K562 (cell line): ENCODE data around the gene KCNIP2. TPM values are rescaled to one million over a fixed set of nuclear protein-coding genes. Genes with fewer than 3 reads are reported as not detected.

Experiments
- ATAC-seq: fragments of 200-7000 bp; cut with Tn5 transposase; 3 replicates; pipeline ENCODE4 v1.9.1; 2020; ENCODE audit warnings: moderate library complexity
- BruUV-seq: library from RNA; stranded (reverse); fragments of 400-500 nt; replicated peaks from 2 replicates; lab custom pipeline; 2021; lab: Mats Ljungman, UMichigan
- CTCF ChIA-PET: fragments of 300-600 bp; formaldehyde crosslinking; extraction: SDS; loops from one replicate; lab custom pipeline; 2021; ENCODE audit warnings: low intra/inter-chr PET ratio; lab: Yijun Ruan, JAX
- POLR2A ChIA-PET: fragments of 300-600, 350-650 bp; sonication (Branson Sonifier 250); formaldehyde crosslinking; extraction: SDS; loops from one replicate; lab custom pipeline; 2021; ENCODE audit warnings: antibody characterized with exemption, inconsistent platforms; lab: Yijun Ruan, JAX
- DNase-seq, 4 experiments: peaks; one replicate each; pipeline versions ENCODE4 v3.0.0 to v3.0.0-alpha.2; 2011 to 2018; ENCODE audit warnings: low spot score in 3 of 4, mixed read lengths in 3 of 4; ENCODE audit errors: extremely low read depth in 1 of 4
- FAIRE-seq: peaks from 2 replicates; lab custom pipeline; 2011; peaks lifted over from hg19 to GRCh38; lab: Jason Lieb, UNC
- H2AFZ ChIP-seq: 2 replicates; pipeline ENCODE4 v1.6.0; 2011; ENCODE audit warnings: low read depth, low read length, control low read depth, inconsistent platforms
- H3K27ac ChIP-seq: fragments of 200-600 bp; 3 replicates; pipeline ENCODE4 v1.8.0; 2011; ENCODE audit warnings: low read depth, mild to moderate bottlenecking, control low read depth, inconsistent platforms, low read length, moderate library complexity, mixed read lengths; ENCODE audit errors: extremely low read depth
- H3K27me3 ChIP-seq, 2 experiments: fragments of 300-600 bp in 1 of 2; 2 replicates in 1 of 2; 3 replicates in 1 of 2; pipeline versions ENCODE4 v1.6.0 to v1.8.0; 2011; ENCODE audit warnings: inconsistent platforms in 2 of 2, low read length in 2 of 2, mild to moderate bottlenecking in 1 of 2, mixed read lengths in 1 of 2, moderate library complexity in 1 of 2; ENCODE audit not compliant: control insufficient read depth in 2 of 2, insufficient read depth in 2 of 2
- H3K36me3 ChIP-seq: fragments of 300-600 bp; 3 replicates; pipeline ENCODE4 v1.8.0; 2011; ENCODE audit warnings: mild to moderate bottlenecking, low read length, inconsistent platforms; ENCODE audit not compliant: control insufficient read depth, insufficient read depth
- H3K4me1 ChIP-seq, 2 experiments: fragments of 200-600 bp in 1 of 2; replicated peaks in 1 of 2; 2 replicates in 1 of 2; 3 replicates in 1 of 2; pipeline versions ENCODE4 v1.5.1 to v1.8.0; 2011; ENCODE audit warnings: inconsistent platforms in 2 of 2, low read length in 2 of 2, mild to moderate bottlenecking in 1 of 2, mixed read lengths in 1 of 2, moderate library complexity in 1 of 2; ENCODE audit not compliant: control insufficient read depth in 2 of 2, insufficient read depth in 2 of 2
- H3K4me2 ChIP-seq: 2 replicates; pipeline ENCODE4 v1.6.1; 2011; ENCODE audit warnings: low read length, control low read depth, inconsistent platforms, mixed read lengths; ENCODE audit not compliant: insufficient read depth
- H3K4me3 ChIP-seq: fragments of 200-600 bp; sonication (generic), shearing (Covaris generic); 2 replicates; pipeline ENCODE4 v1.5.1; 2016; ENCODE audit warnings: control low read depth, inconsistent platforms
- H3K79me2 ChIP-seq: fragments of 200-600 bp; 3 replicates; pipeline ENCODE4 v1.8.0; 2011; ENCODE audit warnings: low read length, inconsistent platforms; ENCODE audit not compliant: control insufficient read depth, insufficient read depth
- H3K9ac ChIP-seq, 2 experiments: 2 replicates each; pipeline versions ENCODE4 v1.6.0 to v1.6.1; 2011; ENCODE audit warnings: low read depth in 2 of 2, low read length in 2 of 2, control low read depth in 1 of 2, inconsistent platforms in 1 of 2, mild to moderate bottlenecking in 1 of 2, mixed read lengths in 1 of 2; ENCODE audit not compliant: insufficient read depth in 1 of 2
- H3K9me1 ChIP-seq: one replicate; pipeline ENCODE4 v1.6.0; 2011; ENCODE audit warnings: inconsistent platforms, mild to moderate bottlenecking, low read length, moderate library complexity; ENCODE audit not compliant: control insufficient read depth, insufficient read depth
- H3K9me3 ChIP-seq: replicated peaks from 2 replicates; pipeline ENCODE4 v1.5.1; 2011; ENCODE audit warnings: low read depth, low read length, inconsistent platforms; ENCODE audit not compliant: control insufficient read depth, insufficient read depth
- H4K20me1 ChIP-seq: replicated peaks from 2 replicates; pipeline ENCODE4 v1.6.1; 2011; ENCODE audit warnings: low read length, inconsistent platforms, mixed read lengths; ENCODE audit not compliant: control insufficient read depth, insufficient read depth
- CBX8 ChIP-seq: fragments of 200-600 bp; sonication (generic); IDR thresholded peaks from 2 replicates; pipeline ENCODE4 v1.6.1; 2012; ENCODE audit warnings: borderline replicate concordance, mixed run types, low read depth, mild to moderate bottlenecking, moderate library complexity, mixed read lengths, low read length, control low read depth, inconsistent platforms; ENCODE audit not compliant: poor library complexity, severe bottlenecking; ENCODE audit errors: extremely low read depth
- CHD2 ChIP-seq: IDR thresholded peaks from 2 replicates; pipeline ENCODE4 v1.6.1; 2011; ENCODE audit warnings: low read depth, low read length
- GABPB2 ChIP-seq: fragments of 250-450 bp; sonication (Bioruptor Pico); conservative IDR thresholded peaks from 2 replicates; pipeline ENCODE4 v1.5.1; 2021; ENCODE audit warnings: mild to moderate bottlenecking
- JUN ChIP-seq, 2 experiments: sonication (generic) in 1 of 2; formaldehyde crosslinking in 1 of 2; IDR thresholded peaks; 2 replicates each; pipeline versions ENCODE4 v1.6.1 to v1.8.0; 2012 to 2022; ENCODE audit warnings: borderline replicate concordance in 2 of 2, mild to moderate bottlenecking in 2 of 2, improper control_type of control experiment in 1 of 2, low read depth in 1 of 2, low read length in 1 of 2, missing genetic modification reagents in 1 of 2
- MCM3 ChIP-seq: fragments of 450-650 bp; IDR thresholded peaks from 2 replicates; pipeline ENCODE4 v1.6.1; 2016
- MCM7 ChIP-seq, 2 experiments: fragments of 450-650 bp; IDR thresholded peaks; 2 replicates each; pipeline ENCODE4 v1.6.1; 2016 to 2018
- MEF2A ChIP-seq: IDR thresholded peaks from 2 replicates; pipeline ENCODE4 v1.6.1; 2011; ENCODE audit warnings: low read depth, mild to moderate bottlenecking, low read length, moderate library complexity; ENCODE audit not compliant: control insufficient read depth
- RBM14 ChIP-seq: fragments of 200-400 bp; formaldehyde crosslinking; IDR thresholded peaks from 2 replicates; pipeline ENCODE4 v1.6.1; 2018; ENCODE audit warnings: low read depth, mild to moderate bottlenecking, low read length, moderate library complexity, borderline replicate concordance; ENCODE audit not compliant: insufficient read depth
- SLC30A9 ChIP-seq: fragments of 250-450 bp; sonication (Bioruptor Pico); IDR thresholded peaks from 2 replicates; pipeline ENCODE4 v1.8.0; 2022; ENCODE audit warnings: mild to moderate bottlenecking, moderate library complexity
- SMAD2 ChIP-seq: fragments of 150-350 bp; IDR thresholded peaks from 2 replicates; pipeline ENCODE4 v1.6.1; 2014; ENCODE audit warnings: low read depth, mild to moderate bottlenecking, low read length
- SMC3 ChIP-seq: conservative IDR thresholded peaks from 2 replicates; pipeline ENCODE4 v1.6.1; 2011; ENCODE audit warnings: low read depth, low read length, improper control_type of control experiment; ENCODE audit not compliant: insufficient read depth
- THRB ChIP-seq: fragments of 450-650 bp; formaldehyde crosslinking; conservative IDR thresholded peaks from 2 replicates; pipeline ENCODE4 v1.4.0; 2022; ENCODE audit warnings: mild to moderate bottlenecking, missing genetic modification characterization
- UBTF ChIP-seq, 2 experiments: IDR thresholded peaks; 2 replicates each; pipeline ENCODE4 v1.6.1; 2012; ENCODE audit warnings: improper control_type of control experiment in 2 of 2, low read depth in 2 of 2, low read length in 2 of 2, borderline replicate concordance in 1 of 2
- ZBTB17 ChIP-seq: fragments of 450-650 bp; formaldehyde crosslinking; IDR thresholded peaks from 2 replicates; pipeline ENCODE4 v1.4.0; 2020; ENCODE audit warnings: mild to moderate bottlenecking
- ZNF212 ChIP-seq: fragments of 450-650 bp; formaldehyde crosslinking; IDR thresholded peaks from 2 replicates; pipeline ENCODE4 v1.4.0; 2020; ENCODE audit warnings: mild to moderate bottlenecking
- ZNF583 ChIP-seq: fragments of 250-450 bp; sonication (Bioruptor Pico); IDR thresholded peaks from 2 replicates; pipeline ENCODE4 v1.4.0; 2020
- ZNF75A ChIP-seq: fragments of 450-650 bp; formaldehyde crosslinking; IDR thresholded peaks from 2 replicates; pipeline ENCODE4 v1.4.0; 2020; ENCODE audit warnings: mild to moderate bottlenecking
- ZNF778 ChIP-seq: fragments of 450-650 bp; formaldehyde crosslinking; IDR thresholded peaks from 2 replicates; pipeline ENCODE4 v1.4.0; 2020; ENCODE audit warnings: mild to moderate bottlenecking, moderate library complexity
- ZNF785 ChIP-seq: fragments of 250-450 bp; sonication (Bioruptor Pico); IDR thresholded peaks from 2 replicates; pipeline ENCODE4 v1.4.0; 2020; ENCODE audit warnings: mild to moderate bottlenecking
- WGBS: fragments of 100-300 bp; shearing (Covaris generic); methylation state at CpG from one replicate; pipeline ENCODE4 v1.1.6; 2016; ENCODE audit warnings: low coverage, mixed read lengths; ENCODE audit not compliant: insufficient coverage; ENCODE audit errors: missing lambda C conversion rate; 5-methylcytosine and 5-hydroxymethylcytosine counted together
- in situ Hi-C: fragments of 300-500 bp; cut with MboI; formaldehyde crosslinking; loops from 4 replicates; pipeline ENCODE4 v1.15.0; 2018; ENCODE audit warnings: inconsistent platforms, mixed read lengths
- intact Hi-C: fragments of 100-400 bp; cut with micrococcal nuclease; formaldehyde crosslinking; loops from 2 replicates; pipeline ENCODE4 v1.14.2; 2022
- polyA plus RNA-seq, 8 experiments: library from polyadenylated mRNA; depleted of rRNA in 4 of 8; stranded (reverse) in 5 of 8; unstranded in 3 of 8; fragments of >200 nt; fragmentation: Nextera tagmentation in 2 of 8; fragmentation: Illumina TruSeq in 1 of 8; extraction: Ambion mirVana in 2 of 8; extraction: Trizol in 1 of 8; gene quantifications; 2 replicates each; pipeline versions ENCODE4 v1.2.1 to v1.2.3, GENCODE V29; 2011 to 2014; ENCODE audit warnings: inconsistent platforms in 1 of 8, missing spikeins in 1 of 8
- total RNA-seq, 7 experiments: library from RNA; depleted of rRNA in 6 of 7; stranded (reverse); fragments of >200 nt in 6 of 7; fragmentation: Illumina TruSeq in 2 of 7; extraction: Trizol in 2 of 7; gene quantifications; 2 replicates each; pipeline versions ENCODE4 v1.2.1 to v1.2.3, GENCODE V29; 2011 to 2021; ENCODE audit warnings: low replicate concordance in 1 of 7
- TF ChIP-seq, protein P1 (sequence below): fragments of 250-450 bp; sonication (Bioruptor Pico); IDR thresholded peaks from 2 replicates; pipeline ENCODE4 v1.5.0; 2021

KCNIP2 gene
- total and polyA plus RNA-seq, 9 of the 15 experiments (the other 6 are each of a cell fraction or from before 2014, with no cell fraction given): 2.5 to 7.6 (median 4.1) TPM

GRCh38 chr10:101812606-101813005 lies 31.0 kb downstream of the KCNIP2 start:
- H3K9ac ChIP-seq: no peak overlapping the region
- ATAC-seq (no peak), DNase-seq (no peak), FAIRE-seq (no peak)
- H3K4me2 ChIP-seq: no peak overlapping the region
- in situ Hi-C loops (no loop called here), intact Hi-C loops (no loop called here)
- H3K4me1 ChIP-seq: peaks cover 7 to 9% of the 10 kb centered on the region in 2 experiments; a peak in 3 of 5 replicates
- BruUV-seq: no TSS peak
- ChIA-PET CTCF (no interaction called here), POLR2A (interaction anchor here (1.6 kb wide), 1 partner anchor 27 kb away, joined by 6 read pairs; no protein-coding TSS in a partner anchor)
- 74% methylated on average over 4 of the region's 4 CpGs for WGBS
- TF ChIP-seq ZBTB17 (CRISPR knock-in tag) (no peak), THRB (no peak), UBTF (IDR thresholded peaks at IDR 0.05; ENCODE audit: borderline replicate concordance in 1 of 2, low read depth in 2 of 2, low read length in 2 of 2) (no peak), ZNF778 (no peak), JUN (IDR thresholded peaks at IDR 0.05; ENCODE audit: borderline replicate concordance, low read depth, low read length) (no peak), JUN (CRISPR knock-in tag; IDR thresholded peaks at IDR 0.05; ENCODE audit: borderline replicate concordance) (no peak), ZNF785 (no peak), ZNF212 (CRISPR knock-in tag) (no peak), CHD2 (no peak), SMC3 (no peak), SMAD2 (no peak), MCM3 (no peak), RBM14 (no peak), MEF2A (no peak), SLC30A9 (no peak), CBX8 (no peak), ZNF583 (CRISPR knock-in tag) (no peak), MCM7 (IDR thresholded peaks at IDR 0.05) (no peak), ZNF75A (CRISPR knock-in tag) (no peak), GABPB2 (no peak)
- TF ChIP-seq, protein P1, sequence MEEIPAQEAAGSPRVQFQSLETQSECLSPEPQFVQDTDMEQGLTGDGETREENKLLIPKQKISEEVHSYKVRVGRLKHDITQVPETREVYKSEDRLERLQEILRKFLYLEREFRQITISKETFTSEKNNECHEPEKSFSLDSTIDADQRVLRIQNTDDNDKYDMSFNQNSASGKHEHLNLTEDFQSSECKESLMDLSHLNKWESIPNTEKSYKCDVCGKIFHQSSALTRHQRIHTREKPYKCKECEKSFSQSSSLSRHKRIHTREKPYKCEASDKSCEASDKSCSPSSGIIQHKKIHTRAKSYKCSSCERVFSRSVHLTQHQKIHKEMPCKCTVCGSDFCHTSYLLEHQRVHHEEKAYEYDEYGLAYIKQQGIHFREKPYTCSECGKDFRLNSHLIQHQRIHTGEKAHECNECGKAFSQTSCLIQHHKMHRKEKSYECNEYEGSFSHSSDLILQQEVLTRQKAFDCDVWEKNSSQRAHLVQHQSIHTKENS: no peak
- H3K4me3 ChIP-seq: no peak overlapping the region
- peaks cover 35% of the 10 kb centered on the region for H4K20me1 ChIP-seq
- no peak overlapping the region for H2AFZ ChIP-seq
- peaks cover 80% of the 10 kb centered on the region for H3K79me2 ChIP-seq
- peaks cover 68% of the 10 kb centered on the region for H3K36me3 ChIP-seq
- no peaks in the 10 kb centered on the region for H3K9me1 ChIP-seq
- no peaks in the 10 kb centered on the region for H3K9me3 ChIP-seq
- no peaks in the 10 kb centered on the region for H3K27me3 ChIP-seq
- no peak overlapping the region for H3K27ac ChIP-seq
